ENCODE measurements around the gene KCNK10. TPM values are rescaled to one million over a fixed set of nuclear protein-coding genes. Genes with fewer than 3 reads are reported as not detected.

Gene KCNK10
- total and polyA plus RNA-seq, 2 donors from 2014 or later, result 0.54 to 1.1 TPM

DNA sequence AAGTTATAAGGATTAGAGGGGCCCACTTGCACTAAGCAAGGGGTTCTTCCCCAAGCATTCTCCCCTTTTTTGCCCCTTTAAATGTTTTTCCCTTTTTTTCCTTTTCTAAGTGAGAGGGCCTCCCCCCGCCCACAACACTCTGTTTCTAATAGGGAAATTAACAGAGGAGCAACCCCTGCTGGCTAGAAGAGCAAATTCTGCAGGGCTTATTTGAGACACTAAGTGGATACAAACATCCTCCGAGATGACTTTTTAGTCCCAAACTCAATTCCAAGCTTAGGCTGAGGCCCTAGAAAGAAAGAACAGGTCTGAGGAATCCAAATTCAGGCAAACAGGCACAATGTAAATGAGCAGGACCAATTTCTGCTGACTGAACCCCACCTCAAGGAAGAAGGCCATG lies 179.3 kb downstream of the KCNK10 start:
- Histone ChIP-seq H3K9me3 (ENCODE audit: control insufficient read depth in 2 of 3, insufficient read depth in 1 of 3, low read length in 3 of 3) (no peaks in the 10 kb centered on the region), H3K27ac (ENCODE audit: low read depth in 2 of 2, low read length in 2 of 2) (no peak overlapping the region), H3K4me3 (ENCODE audit: low read length in 3 of 3) (no peak overlapping the region), H3K9ac (ENCODE audit: low read length in 3 of 3) (no peak overlapping the region), H3K27me3 (ENCODE audit: control insufficient read depth, insufficient read depth, low read length) (no peaks in the 10 kb centered on the region), H3K36me3 (ENCODE audit: control insufficient read depth in 2 of 3, insufficient read depth in 3 of 3, low read length in 3 of 3) (no peaks in the 10 kb centered on the region), H3K4me1 (ENCODE audit: control insufficient read depth in 2 of 3, insufficient read depth in 2 of 3, low read depth in 1 of 3, low read length in 3 of 3) (no peaks in the 10 kb centered on the region)
- FAIRE-seq (no peak), DNase-seq (no peak)
- TF ChIP-seq, protein P1, sequence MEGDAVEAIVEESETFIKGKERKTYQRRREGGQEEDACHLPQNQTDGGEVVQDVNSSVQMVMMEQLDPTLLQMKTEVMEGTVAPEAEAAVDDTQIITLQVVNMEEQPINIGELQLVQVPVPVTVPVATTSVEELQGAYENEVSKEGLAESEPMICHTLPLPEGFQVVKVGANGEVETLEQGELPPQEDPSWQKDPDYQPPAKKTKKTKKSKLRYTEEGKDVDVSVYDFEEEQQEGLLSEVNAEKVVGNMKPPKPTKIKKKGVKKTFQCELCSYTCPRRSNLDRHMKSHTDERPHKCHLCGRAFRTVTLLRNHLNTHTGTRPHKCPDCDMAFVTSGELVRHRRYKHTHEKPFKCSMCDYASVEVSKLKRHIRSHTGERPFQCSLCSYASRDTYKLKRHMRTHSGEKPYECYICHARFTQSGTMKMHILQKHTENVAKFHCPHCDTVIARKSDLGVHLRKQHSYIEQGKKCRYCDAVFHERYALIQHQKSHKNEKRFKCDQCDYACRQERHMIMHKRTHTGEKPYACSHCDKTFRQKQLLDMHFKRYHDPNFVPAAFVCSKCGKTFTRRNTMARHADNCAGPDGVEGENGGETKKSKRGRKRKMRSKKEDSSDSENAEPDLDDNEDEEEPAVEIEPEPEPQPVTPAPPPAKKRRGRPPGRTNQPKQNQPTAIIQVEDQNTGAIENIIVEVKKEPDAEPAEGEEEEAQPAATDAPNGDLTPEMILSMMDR (IDR thresholded peaks at IDR 0.05; ENCODE audit: borderline replicate concordance, extremely low read depth, insufficient read depth), result no peak
- intact Hi-C loops (cut with DNase I), result no loop called here

DNA sequence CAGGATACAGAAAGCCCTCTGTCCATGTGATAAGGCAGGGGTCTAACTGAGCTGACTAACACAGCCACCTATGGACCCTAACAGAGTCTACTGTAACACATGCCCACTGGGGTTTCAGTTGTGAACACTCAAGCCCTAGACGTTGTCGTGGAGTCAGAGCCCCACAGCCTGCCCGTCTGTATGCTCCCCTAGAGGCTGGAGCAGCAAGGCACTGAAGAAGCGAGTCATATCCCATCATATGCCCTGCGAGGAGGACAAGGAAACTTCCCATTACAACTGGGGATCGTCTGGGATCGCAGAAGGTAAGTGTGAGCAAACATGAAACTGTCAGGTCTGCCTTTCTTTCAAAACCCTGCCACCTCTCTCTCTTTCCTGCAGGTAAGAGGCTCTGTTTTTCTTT lies 180.1 kb downstream of the KCNK10 start:
- intact Hi-C loops (cut with DNase I), result no loop called here
- Histone ChIP-seq H3K27ac (ENCODE audit: low read depth in 2 of 2, low read length in 2 of 2) (no peak overlapping the region), H3K27me3 (ENCODE audit: control insufficient read depth, insufficient read depth, low read length) (no peaks in the 10 kb centered on the region), H3K9me3 (ENCODE audit: control insufficient read depth in 2 of 3, insufficient read depth in 1 of 3, low read length in 3 of 3) (no peaks in the 10 kb centered on the region), H3K4me3 (ENCODE audit: low read length in 3 of 3) (no peak overlapping the region), H3K4me1 (ENCODE audit: control insufficient read depth in 2 of 3, insufficient read depth in 2 of 3, low read depth in 1 of 3, low read length in 3 of 3) (no peaks in the 10 kb centered on the region), H3K9ac (ENCODE audit: low read length in 3 of 3) (no peak overlapping the region), H3K36me3 (ENCODE audit: control insufficient read depth in 2 of 3, insufficient read depth in 3 of 3, low read length in 3 of 3) (no peaks in the 10 kb centered on the region)
- FAIRE-seq (no peak), DNase-seq (no peak)
- TF ChIP-seq, protein P1 (IDR thresholded peaks at IDR 0.05; ENCODE audit: borderline replicate concordance, extremely low read depth, insufficient read depth), result no peak

DNA sequence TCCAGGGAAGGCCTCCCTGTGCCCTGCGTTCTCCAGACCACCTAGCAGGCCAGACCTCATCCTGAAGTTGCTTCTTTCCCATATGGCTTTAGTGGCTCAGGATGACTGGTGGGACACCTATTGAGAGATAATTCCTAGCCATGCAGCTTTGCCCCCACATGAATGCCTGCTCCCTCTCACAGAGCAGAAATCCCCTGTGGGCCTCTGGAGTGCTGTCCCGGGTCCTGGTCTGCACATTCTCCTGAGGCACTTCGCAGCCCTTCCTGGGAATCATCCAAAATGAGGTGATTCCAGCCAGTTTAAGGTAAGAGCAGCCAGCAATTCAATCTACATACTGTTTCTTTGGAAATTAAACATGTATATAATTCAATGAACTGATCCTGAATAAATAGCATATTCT lies 182.2 kb downstream of the KCNK10 start:
- Histone ChIP-seq H3K4me3 (ENCODE audit: low read length in 3 of 3) (no peak overlapping the region), H3K27ac (ENCODE audit: low read depth in 2 of 2, low read length in 2 of 2) (no peak overlapping the region), H3K4me1 (ENCODE audit: control insufficient read depth in 2 of 3, insufficient read depth in 2 of 3, low read depth in 1 of 3, low read length in 3 of 3) (no peaks in the 10 kb centered on the region), H3K36me3 (ENCODE audit: control insufficient read depth in 2 of 3, insufficient read depth in 3 of 3, low read length in 3 of 3) (no peaks in the 10 kb centered on the region), H3K9me3 (ENCODE audit: control insufficient read depth in 2 of 3, insufficient read depth in 1 of 3, low read length in 3 of 3) (no peaks in the 10 kb centered on the region), H3K9ac (ENCODE audit: low read length in 3 of 3) (no peak overlapping the region), H3K27me3 (ENCODE audit: control insufficient read depth, insufficient read depth, low read length) (no peaks in the 10 kb centered on the region)
- TF ChIP-seq, protein P1 (IDR thresholded peaks at IDR 0.05; ENCODE audit: borderline replicate concordance, extremely low read depth, insufficient read depth), result no peak
- DNase-seq, result no peak
- intact Hi-C loops (cut with DNase I), result no loop called here
- FAIRE-seq, result no peak

DNA sequence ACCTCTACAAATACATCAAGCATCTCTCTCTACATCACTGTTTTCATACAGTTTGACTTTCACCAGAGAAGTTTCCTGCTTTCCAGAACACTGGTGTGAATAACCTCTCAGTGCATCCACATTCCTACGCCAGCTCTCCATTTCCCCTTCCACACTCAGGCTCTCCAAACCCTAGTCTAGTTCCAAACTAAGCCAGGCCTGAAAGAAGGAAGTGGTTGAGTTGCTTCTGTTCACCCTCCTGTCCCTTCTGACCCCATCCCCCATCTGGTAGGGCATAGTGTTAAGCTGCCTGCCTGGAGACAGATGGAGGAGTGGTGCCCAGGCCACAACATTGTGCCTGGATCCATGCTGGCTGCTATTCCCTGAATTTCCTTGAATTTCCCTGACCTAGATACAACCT lies 185.7 kb downstream of the KCNK10 start:
- Histone ChIP-seq H3K4me1 (ENCODE audit: control insufficient read depth in 2 of 3, insufficient read depth in 2 of 3, low read depth in 1 of 3, low read length in 3 of 3) (no peaks in the 10 kb centered on the region), H3K36me3 (ENCODE audit: control insufficient read depth in 2 of 3, insufficient read depth in 3 of 3, low read length in 3 of 3) (no peaks in the 10 kb centered on the region), H3K9me3 (ENCODE audit: control insufficient read depth in 2 of 3, insufficient read depth in 1 of 3, low read length in 3 of 3) (no peaks in the 10 kb centered on the region), H3K9ac (ENCODE audit: low read length in 3 of 3) (no peak overlapping the region), H3K4me3 (ENCODE audit: low read length in 3 of 3) (no peak overlapping the region), H3K27me3 (ENCODE audit: control insufficient read depth, insufficient read depth, low read length) (no peaks in the 10 kb centered on the region), H3K27ac (ENCODE audit: low read depth in 2 of 2, low read length in 2 of 2) (no peak overlapping the region)
- TF ChIP-seq, protein P1 (IDR thresholded peaks at IDR 0.05; ENCODE audit: borderline replicate concordance, extremely low read depth, insufficient read depth), result no peak
- DNase-seq (no peak), FAIRE-seq (no peak)
- intact Hi-C loops (cut with DNase I), result no loop called here

Measured in kidney (tissue), 14 donors.